ENCODE measurements around the gene PRM3.

PRM3 gene

DNA sequence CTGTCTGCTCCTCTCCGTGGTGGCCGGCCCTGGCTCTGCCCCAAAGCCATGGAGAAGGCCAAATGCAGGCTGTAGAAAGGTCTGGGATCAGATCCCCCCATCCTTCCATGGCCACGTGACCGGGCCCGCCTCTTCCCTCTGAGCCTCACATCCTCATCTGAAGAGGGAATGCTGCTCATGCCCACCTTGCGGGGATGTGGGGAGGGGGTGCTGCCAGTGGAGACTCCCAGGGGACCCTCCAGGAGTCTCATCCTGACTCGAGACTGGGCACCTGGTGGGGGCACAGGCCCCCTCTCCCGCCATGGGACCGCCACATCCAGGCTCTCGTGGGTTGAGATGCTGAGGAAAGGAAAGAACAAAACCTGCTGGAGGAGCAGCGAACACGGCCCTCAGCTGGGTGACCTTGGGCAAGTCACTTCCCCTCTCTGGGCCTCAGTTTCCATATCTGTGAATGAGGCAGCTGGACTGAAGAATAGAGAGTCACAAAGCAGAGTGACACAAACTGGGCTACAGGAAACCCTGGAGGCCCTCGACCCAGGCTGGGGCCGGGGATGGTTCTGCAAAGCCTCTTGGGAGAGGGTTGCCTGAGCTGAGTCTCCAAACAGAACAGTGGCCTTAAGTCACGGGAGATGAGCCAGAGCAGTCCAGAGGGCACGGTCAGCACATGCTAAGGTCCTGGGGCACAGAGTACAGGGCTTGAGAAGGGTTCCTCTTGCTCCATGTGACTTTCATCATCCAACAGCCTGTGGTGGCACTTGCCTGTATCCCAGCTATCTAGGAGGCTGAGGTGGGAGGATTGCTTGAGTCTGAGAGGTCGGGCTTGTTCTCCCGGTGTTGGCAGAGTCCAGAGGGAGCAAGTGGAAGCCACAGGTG lies 47.5 kb downstream of the PRM3 start:
- TF ChIP-seq CREB1 (IDR thresholded peaks at IDR 0.05; ENCODE audit: low read depth) (no peak), CEBPB (IDR thresholded peaks at IDR 0.05) (no peak), USF1 (IDR thresholded peaks at IDR 0.05) (no peak), RAD21 (IDR thresholded peaks at IDR 0.05; ENCODE audit: low read depth) (no peak), MAX (IDR thresholded peaks at IDR 0.05) (no peak), ZBTB7A (IDR thresholded peaks at IDR 0.05; ENCODE audit: low read depth) (no peak), EGR1 (IDR thresholded peaks at IDR 0.05) (no peak), TAF1 (IDR thresholded peaks at IDR 0.05; ENCODE audit: low read depth) (no peak)

DNA sequence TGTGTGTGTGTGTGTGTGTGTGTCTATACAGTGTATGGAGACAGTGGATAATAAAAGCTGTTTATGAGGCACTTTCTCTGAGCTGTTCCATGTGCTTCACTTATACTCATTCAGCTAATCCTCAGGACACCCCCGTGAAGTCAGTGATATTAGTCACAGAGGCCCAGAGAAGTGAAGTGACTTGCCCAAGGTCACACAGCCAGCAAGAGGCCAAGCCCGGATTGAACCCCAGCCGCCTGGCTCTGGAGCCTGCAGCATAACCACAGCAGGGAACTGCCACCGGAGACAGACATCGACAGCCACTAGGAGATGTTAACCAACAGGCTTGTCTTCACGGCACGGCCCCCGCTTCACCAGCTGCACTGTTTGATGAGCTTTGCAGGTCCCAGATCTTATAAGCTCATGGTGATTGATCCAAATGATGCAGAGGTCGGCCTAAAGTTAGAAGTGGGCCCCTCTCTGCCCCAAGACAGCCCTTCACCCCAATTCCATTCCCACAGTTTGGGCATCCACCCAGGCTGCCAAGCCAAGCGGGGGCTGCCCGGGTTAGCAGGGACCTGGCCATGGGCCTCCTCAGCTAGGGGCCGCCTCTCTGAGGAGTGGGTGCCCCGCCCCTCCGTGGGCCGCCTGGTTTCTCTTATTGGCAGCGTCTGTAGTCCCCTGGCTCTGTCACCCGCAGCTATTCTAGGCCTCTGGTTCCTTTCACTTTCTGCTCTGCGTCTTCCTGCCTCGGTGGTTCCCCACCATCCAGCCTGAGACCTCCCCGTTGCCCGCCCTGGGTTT lies 48.3 kb downstream of the PRM3 start:
- TF ChIP-seq USF1 (IDR thresholded peaks at IDR 0.05) (no peak), EP300 (IDR thresholded peaks at IDR 0.05; ENCODE audit: borderline replicate concordance) (no peak), CREB1 (IDR thresholded peaks at IDR 0.05; ENCODE audit: low read depth) (no peak), FOXM1 (IDR thresholded peaks at IDR 0.05; ENCODE audit: borderline replicate concordance, low read depth) (no peak), TAF1 (IDR thresholded peaks at IDR 0.05; ENCODE audit: low read depth) (no peak), CEBPB (IDR thresholded peaks at IDR 0.05) (no peak), TEAD4 (IDR thresholded peaks at IDR 0.05) (no peak), TCF12 (IDR thresholded peaks at IDR 0.05; ENCODE audit: low read depth) (no peak), ZBTB7A (IDR thresholded peaks at IDR 0.05; ENCODE audit: low read depth) (no peak), MAX (IDR thresholded peaks at IDR 0.05) (no peak), YY1 (IDR thresholded peaks at IDR 0.05; ENCODE audit: low read depth) (no peak), EGR1 (IDR thresholded peaks at IDR 0.05) (no peak), RAD21 (IDR thresholded peaks at IDR 0.05; ENCODE audit: low read depth) (no peak)
- TF ChIP-seq, protein P1, sequence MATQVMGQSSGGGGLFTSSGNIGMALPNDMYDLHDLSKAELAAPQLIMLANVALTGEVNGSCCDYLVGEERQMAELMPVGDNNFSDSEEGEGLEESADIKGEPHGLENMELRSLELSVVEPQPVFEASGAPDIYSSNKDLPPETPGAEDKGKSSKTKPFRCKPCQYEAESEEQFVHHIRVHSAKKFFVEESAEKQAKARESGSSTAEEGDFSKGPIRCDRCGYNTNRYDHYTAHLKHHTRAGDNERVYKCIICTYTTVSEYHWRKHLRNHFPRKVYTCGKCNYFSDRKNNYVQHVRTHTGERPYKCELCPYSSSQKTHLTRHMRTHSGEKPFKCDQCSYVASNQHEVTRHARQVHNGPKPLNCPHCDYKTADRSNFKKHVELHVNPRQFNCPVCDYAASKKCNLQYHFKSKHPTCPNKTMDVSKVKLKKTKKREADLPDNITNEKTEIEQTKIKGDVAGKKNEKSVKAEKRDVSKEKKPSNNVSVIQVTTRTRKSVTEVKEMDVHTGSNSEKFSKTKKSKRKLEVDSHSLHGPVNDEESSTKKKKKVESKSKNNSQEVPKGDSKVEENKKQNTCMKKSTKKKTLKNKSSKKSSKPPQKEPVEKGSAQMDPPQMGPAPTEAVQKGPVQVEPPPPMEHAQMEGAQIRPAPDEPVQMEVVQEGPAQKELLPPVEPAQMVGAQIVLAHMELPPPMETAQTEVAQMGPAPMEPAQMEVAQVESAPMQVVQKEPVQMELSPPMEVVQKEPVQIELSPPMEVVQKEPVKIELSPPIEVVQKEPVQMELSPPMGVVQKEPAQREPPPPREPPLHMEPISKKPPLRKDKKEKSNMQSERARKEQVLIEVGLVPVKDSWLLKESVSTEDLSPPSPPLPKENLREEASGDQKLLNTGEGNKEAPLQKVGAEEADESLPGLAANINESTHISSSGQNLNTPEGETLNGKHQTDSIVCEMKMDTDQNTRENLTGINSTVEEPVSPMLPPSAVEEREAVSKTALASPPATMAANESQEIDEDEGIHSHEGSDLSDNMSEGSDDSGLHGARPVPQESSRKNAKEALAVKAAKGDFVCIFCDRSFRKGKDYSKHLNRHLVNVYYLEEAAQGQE (IDR thresholded peaks at IDR 0.05; ENCODE audit: low read depth) = no peak

- no peak for TF ChIP-seq MAX (IDR thresholded peaks at IDR 0.05)
- no peak for TF ChIP-seq ZBTB7A (IDR thresholded peaks at IDR 0.05; ENCODE audit: low read depth)
- TF ChIP-seq TEAD4 (IDR thresholded peaks at IDR 0.05) = no peak
- no peak for TF ChIP-seq CREB1 (IDR thresholded peaks at IDR 0.05; ENCODE audit: low read depth)
- no peak for TF ChIP-seq RAD21 (IDR thresholded peaks at IDR 0.05; ENCODE audit: low read depth)
- TF ChIP-seq USF1 (IDR thresholded peaks at IDR 0.05) = no peak
- no peak for TF ChIP-seq TAF1 (IDR thresholded peaks at IDR 0.05; ENCODE audit: low read depth)
- TF ChIP-seq EP300 (IDR thresholded peaks at IDR 0.05; ENCODE audit: borderline replicate concordance) = no peak
- no peak for TF ChIP-seq YY1 (IDR thresholded peaks at IDR 0.05; ENCODE audit: low read depth)
- no peak for TF ChIP-seq TCF12 (IDR thresholded peaks at IDR 0.05; ENCODE audit: low read depth)
- TF ChIP-seq, protein P1 (IDR thresholded peaks at IDR 0.05; ENCODE audit: low read depth) = no peak
- TF ChIP-seq FOXM1 (IDR thresholded peaks at IDR 0.05; ENCODE audit: borderline replicate concordance, low read depth) = no peak
- TF ChIP-seq CEBPB (IDR thresholded peaks at IDR 0.05) = no peak
- TF ChIP-seq EGR1 (IDR thresholded peaks at IDR 0.05) = no peak
Measured at GRCh38 chr16:11224096-11224893, 49.1 kb downstream of the PRM3 start.

All from Ishikawa (cell line).